ENCODE measurements around the gene PA2G4. TPM values are rescaled to one million over a fixed set of nuclear protein-coding genes. Genes with fewer than 3 reads are reported as not detected.

The PA2G4 gene
- polyA plus RNA-seq, 1 donor (not counting 4 experiments of a cell fraction or from before 2014, with no cell fraction given) = 480 TPM

GRCh38 chr12:56082967-56083366 lies 21.4 kb upstream of the PA2G4 start:
- Histone ChIP-seq H3K27ac (ENCODE audit: control insufficient read depth, insufficient read depth, low read length) (no peak overlapping the region), H4K20me1 (ENCODE audit: control insufficient read depth, extremely low read depth, insufficient read depth, low read length) (no peaks in the 10 kb centered on the region), H3K9me1 (ENCODE audit: control insufficient read depth, extremely low read depth, insufficient read depth, low read length) (no peaks in the 10 kb centered on the region), H2AFZ (ENCODE audit: control insufficient read depth, low read length) (no peak overlapping the region), H3K79me2 (ENCODE audit: control insufficient read depth, insufficient read depth, low read length) (no peaks in the 10 kb centered on the region), H3K4me1 (ENCODE audit: control insufficient read depth, extremely low read depth, insufficient read depth, low read length) (peaks cover 16% of the 10 kb centered on the region), H3K36me3 (ENCODE audit: control insufficient read depth in 2 of 2, extremely low read depth in 1 of 2, insufficient read depth in 2 of 2, low read length in 2 of 2) (peaks cover 4 to 11% of the 10 kb centered on the region in 2 experiments), H3K9me3 (ENCODE audit: control insufficient read depth, low read depth, low read length) (no peaks in the 10 kb centered on the region), H3K27me3 (ENCODE audit: control insufficient read depth, extremely low read depth, insufficient read depth, low read length) (no peaks in the 10 kb centered on the region), H3K4me2 (ENCODE audit: control insufficient read depth, extremely low read depth, insufficient read depth, low read depth, low read length) (no peak overlapping the region), H3K4me3 (ENCODE audit: control insufficient read depth in 2 of 3, extremely low read depth in 1 of 3, insufficient read depth in 2 of 3, low read depth in 1 of 3, low read length in 3 of 3) (no peak overlapping the region), H3K9ac (ENCODE audit: control insufficient read depth, extremely low read depth, insufficient read depth, low read length) (no peak overlapping the region)
- FAIRE-seq (no peak), DNase-seq (ENCODE audit: low read depth, low spot score) (no peak)
- TF ChIP-seq CTCF (optimal IDR thresholded peaks at IDR 0.05 in 1 of 3, IDR thresholded peaks at IDR 0.05 in 1 of 3, conservative IDR thresholded peaks at IDR 0.05 in 1 of 3; ENCODE audit: extremely low read depth in 1 of 3, insufficient read depth in 2 of 3, low read length in 3 of 3) (no peak), EZH2 (IDR thresholded peaks at IDR 0.05; ENCODE audit: low read length) (no peak)
- dilution Hi-C loops (cut with MboI; ENCODE audit: extremely low pct_ligation_motif_present, low sequenced_read_pairs) = no loop called here

DNA sequence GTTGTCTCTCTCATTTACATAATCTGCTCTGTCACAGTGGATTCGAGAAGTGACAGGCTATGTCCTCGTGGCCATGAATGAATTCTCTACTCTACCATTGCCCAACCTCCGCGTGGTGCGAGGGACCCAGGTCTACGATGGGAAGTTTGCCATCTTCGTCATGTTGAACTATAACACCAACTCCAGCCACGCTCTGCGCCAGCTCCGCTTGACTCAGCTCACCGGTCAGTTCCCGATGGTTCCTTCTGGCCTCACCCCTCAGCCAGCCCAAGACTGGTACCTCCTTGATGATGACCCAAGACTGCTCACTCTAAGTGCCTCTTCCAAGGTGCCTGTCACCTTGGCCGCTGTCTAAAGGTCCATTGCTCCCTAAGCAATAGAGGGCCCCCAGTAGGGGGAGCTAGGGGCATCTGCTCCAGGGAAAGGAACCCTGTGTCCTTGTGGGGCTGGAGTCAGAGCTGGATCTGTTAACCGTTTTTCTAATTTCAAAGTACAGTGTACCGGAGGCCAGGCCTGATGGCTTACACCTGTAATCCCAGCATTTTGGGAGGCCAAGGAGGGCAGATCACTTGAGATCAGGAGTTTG lies 19.3 kb upstream of the PA2G4 start:
- H3K4me1 ChIP-seq (ENCODE audit: control insufficient read depth, extremely low read depth, insufficient read depth, low read length) = peaks cover 16% of the 10 kb centered on the region
- no peak overlapping the region for H3K4me3 ChIP-seq (ENCODE audit: control insufficient read depth in 2 of 3, extremely low read depth in 1 of 3, insufficient read depth in 2 of 3, low read depth in 1 of 3, low read length in 3 of 3)
- H3K4me2 ChIP-seq (ENCODE audit: control insufficient read depth, extremely low read depth, insufficient read depth, low read depth, low read length) = no peak overlapping the region
- no peak overlapping the region for H2AFZ ChIP-seq (ENCODE audit: control insufficient read depth, low read length)
- H3K9me1 ChIP-seq (ENCODE audit: control insufficient read depth, extremely low read depth, insufficient read depth, low read length) = no peaks in the 10 kb centered on the region
- peaks cover 4 to 15% of the 10 kb centered on the region in 2 experiments for H3K36me3 ChIP-seq (ENCODE audit: control insufficient read depth in 2 of 2, extremely low read depth in 1 of 2, insufficient read depth in 2 of 2, low read length in 2 of 2)
- FAIRE-seq (no peak), DNase-seq (ENCODE audit: low read depth, low spot score) (no peak)
- H3K27me3 ChIP-seq (ENCODE audit: control insufficient read depth, extremely low read depth, insufficient read depth, low read length) = no peaks in the 10 kb centered on the region
- no peaks in the 10 kb centered on the region for H4K20me1 ChIP-seq (ENCODE audit: control insufficient read depth, extremely low read depth, insufficient read depth, low read length)
- no peak for TF ChIP-seq EZH2 (IDR thresholded peaks at IDR 0.05; ENCODE audit: low read length)
- peak; percentile 52 to 57 (median 56) for TF ChIP-seq CTCF (optimal IDR thresholded peaks at IDR 0.05 in 1 of 3, IDR thresholded peaks at IDR 0.05 in 1 of 3, conservative IDR thresholded peaks at IDR 0.05 in 1 of 3; ENCODE audit: extremely low read depth in 1 of 3, insufficient read depth in 2 of 3, low read length in 3 of 3)
- H3K79me2 ChIP-seq (ENCODE audit: control insufficient read depth, insufficient read depth, low read length) = no peaks in the 10 kb centered on the region
- dilution Hi-C loops (cut with MboI; ENCODE audit: extremely low pct_ligation_motif_present, low sequenced_read_pairs) = no loop called here
- no peak overlapping the region for H3K9ac ChIP-seq (ENCODE audit: control insufficient read depth, extremely low read depth, insufficient read depth, low read length)
- no peak overlapping the region for H3K27ac ChIP-seq (ENCODE audit: control insufficient read depth, insufficient read depth, low read length)
- H3K9me3 ChIP-seq (ENCODE audit: control insufficient read depth, low read depth, low read length) = no peaks in the 10 kb centered on the region

Measured in keratinocyte (primary cell).